Measurements from ENCODE around the gene PRDX5.

The PRDX5 gene

GRCh38 chr11:64317961-64318765 lies at the start of gene PRDX5:
PRDX5 (plus strand) TSS chr11:64318121; CDS start chr11:64318216, 95 bp downstream.
- DNase-seq (ENCODE audit: extremely low spot score) = peak; percentile 96
- no peak for TF ChIP-seq NFRKB (IDR thresholded peaks at IDR 0.05)
- no peak for TF ChIP-seq FOXM1 (IDR thresholded peaks at IDR 0.05; ENCODE audit: borderline replicate concordance)
- no peak for TF ChIP-seq LEF1 (IDR thresholded peaks at IDR 0.05; ENCODE audit: borderline replicate concordance)
- no peak for TF ChIP-seq SP1 (IDR thresholded peaks at IDR 0.05)
- TF ChIP-seq HDGF (IDR thresholded peaks at IDR 0.05; ENCODE audit: borderline replicate concordance) = no peak
- 0 out of 2 replicates have a peak, but pooled peaks have one; percentile 9 for TF ChIP-seq ELF4 (IDR thresholded peaks at IDR 0.05)
- no peak for TF ChIP-seq TARDBP (IDR thresholded peaks at IDR 0.05)
- POLR2A ChIA-PET = interaction anchor here (0.6 to 3.8 kb wide), 40 partner anchors 9 to 479 kb away, joined by 3 to 70 read pairs (median 4); partner anchors contain the start of genes BAD, ESRRA, FERMT3 and FKBP2

GRCh38 chr11:64268893-64269539 lies 48.9 kb upstream of the PRDX5 start:
- POLR2A ChIA-PET = interaction anchor here (0.8 to 5.6 kb wide), 12 partner anchors 11 to 104 kb away, joined by 3 to 81 read pairs (median 8); partner anchors contain the start of genes BAD, CATSPERZ, ESRRA and FERMT3
- CTCF ChIA-PET = interaction anchor here (0.8 to 3.8 kb wide), 5 partner anchors 17 to 86 kb away, joined by 3 to 66 read pairs (median 5); partner anchors contain the start of genes CATSPERZ, ESRRA, FERMT3 and PLCB3
- TF ChIP-seq FOXK2 (IDR thresholded peaks at IDR 0.05) (no peak), LEF1 (IDR thresholded peaks at IDR 0.05; ENCODE audit: borderline replicate concordance) (no peak)
- no peak for DNase-seq (ENCODE audit: extremely low spot score)

More at GRCh38 chr11:64317961-64318765, at the start of gene PRDX5:
- CTCF ChIA-PET = interaction anchor here (0.7 to 2.9 kb wide), 11 partner anchors 13 to 49 kb away, joined by 3 to 38 read pairs (median 6); partner anchors contain the start of genes CCDC88B and ESRRA

- CTCF ChIA-PET = interaction anchor here (1.2 to 3.8 kb wide), 3 partner anchors 18 to 63 kb away, joined by 3 to 66 read pairs (median 8); partner anchors contain the start of genes CATSPERZ, ESRRA, FERMT3 and PLCB3
- POLR2A ChIA-PET = interaction anchor here (0.6 to 5.6 kb wide), 15 partner anchors 11 to 104 kb away, joined by 3 to 81 read pairs (median 13); partner anchors contain the start of genes BAD, CATSPERZ, DNAJC4 and ESRRA
- DNase-seq (ENCODE audit: extremely low spot score) = peak; percentile 92
- TF ChIP-seq LEF1 (IDR thresholded peaks at IDR 0.05; ENCODE audit: borderline replicate concordance) (no peak), FOXM1 (IDR thresholded peaks at IDR 0.05; ENCODE audit: borderline replicate concordance) (peak; percentile 42; the same call in 1 of the 2 replicates), L3MBTL2 (conservative IDR thresholded peaks at IDR 0.05) (peak; percentile 58), ELF4 (IDR thresholded peaks at IDR 0.05) (peak; percentile 98)
These were observed 48.2 kb upstream of the PRDX5 start for GRCh38 chr11:64269540-64270220.

GRCh38 chr11:64275031-64275800 lies 42.7 kb upstream of the PRDX5 start:
- TF ChIP-seq ARNT (IDR thresholded peaks at IDR 0.05) = no peak
- no peak for TF ChIP-seq FOXK2 (IDR thresholded peaks at IDR 0.05)
- no peak for TF ChIP-seq FOXA1 (IDR thresholded peaks at IDR 0.05)
- TF ChIP-seq TARDBP (IDR thresholded peaks at IDR 0.05) = no peak
- TF ChIP-seq SUZ12 (IDR thresholded peaks at IDR 0.05) = no peak
- no peak for TF ChIP-seq SP1 (IDR thresholded peaks at IDR 0.05)
- TF ChIP-seq BHLHE40 (IDR thresholded peaks at IDR 0.05; ENCODE audit: borderline replicate concordance) = no peak
- no peak for TF ChIP-seq PKNOX1 (IDR thresholded peaks at IDR 0.05)
- no peak for TF ChIP-seq L3MBTL2 (conservative IDR thresholded peaks at IDR 0.05)
- CTCF ChIA-PET = interaction anchor here (0.6 to 1.1 kb wide), 2 partner anchors 32 to 80 kb away, joined by 3 to 4 read pairs; no protein-coding TSS in a partner anchor
- POLR2A ChIA-PET = interaction anchor here (0.8 to 1.4 kb wide), 2 partner anchors 12 to 74 kb away, joined by 3 read pairs; no protein-coding TSS in a partner anchor
- DNase-seq (ENCODE audit: extremely low spot score) = no peak

- POLR2A ChIA-PET = interaction anchor here (0.8 to 1.6 kb wide), 4 partner anchors 11 to 74 kb away, joined by 3 to 4 read pairs (median 3); partner anchors contain the start of genes PRDX5 and TRMT112
- CTCF ChIA-PET = interaction anchor here (0.6 to 1.1 kb wide), 4 partner anchors 25 to 350 kb away, joined by 3 to 8 read pairs (median 4); no protein-coding TSS in a partner anchor
- no peak for DNase-seq (ENCODE audit: extremely low spot score)
- TF ChIP-seq NFRKB (IDR thresholded peaks at IDR 0.05) (no peak), LEF1 (IDR thresholded peaks at IDR 0.05; ENCODE audit: borderline replicate concordance) (no peak), ELF4 (IDR thresholded peaks at IDR 0.05) (no peak), FOXM1 (IDR thresholded peaks at IDR 0.05; ENCODE audit: borderline replicate concordance) (no peak), FOXK2 (IDR thresholded peaks at IDR 0.05) (no peak), BHLHE40 (IDR thresholded peaks at IDR 0.05; ENCODE audit: borderline replicate concordance) (no peak)
These were observed 42.1 kb upstream of the PRDX5 start for GRCh38 chr11:64275841-64276240.

GRCh38 chr11:64276653-64277431 lies 41.1 kb upstream of the PRDX5 start:
- DNase-seq (ENCODE audit: extremely low spot score) = no peak
- CTCF ChIA-PET = interaction anchor here (0.6 to 1.1 kb wide), 2 partner anchors 24 to 349 kb away, joined by 3 to 8 read pairs; no protein-coding TSS in a partner anchor
- TF ChIP-seq HDGF (IDR thresholded peaks at IDR 0.05; ENCODE audit: borderline replicate concordance) (no peak), FOXK2 (IDR thresholded peaks at IDR 0.05) (no peak), L3MBTL2 (conservative IDR thresholded peaks at IDR 0.05) (no peak), ZNF384 (IDR thresholded peaks at IDR 0.05) (no peak), FOXM1 (IDR thresholded peaks at IDR 0.05; ENCODE audit: borderline replicate concordance) (no peak), TARDBP (IDR thresholded peaks at IDR 0.05) (no peak), SP1 (IDR thresholded peaks at IDR 0.05) (no peak), CTBP1 (IDR thresholded peaks at IDR 0.05; ENCODE audit: borderline replicate concordance) (no peak), NFRKB (IDR thresholded peaks at IDR 0.05) (no peak), FOXA1 (IDR thresholded peaks at IDR 0.05) (no peak)
- POLR2A ChIA-PET = interaction anchor here (1.1 to 1.6 kb wide), 3 partner anchors 10 to 41 kb away, joined by 3 to 4 read pairs (median 3); partner anchors contain the start of genes PRDX5 and TRMT112

Measured in HEK293T (cell line).